GM19099 (cell line): ENCODE measurements around the gene ABHD10.

ENCODE experiments used
- POLR2A ChIP-seq: IDR thresholded peaks from 3 replicates; pipeline ENCODE4 v1.6.1; 2011; ENCODE audit warnings: low read depth; ENCODE audit not compliant: insufficient read length; ENCODE audit errors: extremely low read depth

The ABHD10 gene

DNA sequence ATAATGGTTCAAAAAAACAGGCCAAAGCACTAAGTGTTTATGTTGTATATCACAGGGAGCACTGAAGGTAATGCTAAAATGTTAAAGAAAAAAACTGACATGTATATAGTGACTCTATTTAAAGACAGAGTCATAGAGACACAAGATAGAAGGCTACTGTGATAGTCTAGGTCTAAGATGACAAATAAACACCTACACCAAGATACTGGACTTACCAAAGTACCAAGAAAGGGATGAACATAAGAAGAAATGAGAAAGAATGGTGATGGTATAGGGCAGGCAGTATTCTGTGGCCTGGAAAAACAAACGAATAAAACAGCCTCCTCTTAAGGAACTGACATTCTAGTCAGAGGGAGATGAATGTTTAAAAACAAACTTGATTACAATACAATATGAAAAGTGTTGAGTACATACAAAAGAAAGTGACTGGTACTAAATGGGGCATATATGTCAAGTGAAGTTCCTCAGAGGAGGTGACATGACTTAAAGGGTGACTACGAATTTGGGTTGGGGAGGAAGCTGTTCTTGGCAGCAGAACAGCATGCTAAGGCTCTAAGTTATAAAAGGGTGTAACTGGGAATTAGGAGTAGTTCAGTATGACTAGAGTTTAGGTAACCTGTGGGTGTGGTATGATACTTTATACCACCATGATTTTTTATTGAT is 5.9 kb downstream of the ABHD10 start:
- no peak for TF ChIP-seq POLR2A

DNA sequence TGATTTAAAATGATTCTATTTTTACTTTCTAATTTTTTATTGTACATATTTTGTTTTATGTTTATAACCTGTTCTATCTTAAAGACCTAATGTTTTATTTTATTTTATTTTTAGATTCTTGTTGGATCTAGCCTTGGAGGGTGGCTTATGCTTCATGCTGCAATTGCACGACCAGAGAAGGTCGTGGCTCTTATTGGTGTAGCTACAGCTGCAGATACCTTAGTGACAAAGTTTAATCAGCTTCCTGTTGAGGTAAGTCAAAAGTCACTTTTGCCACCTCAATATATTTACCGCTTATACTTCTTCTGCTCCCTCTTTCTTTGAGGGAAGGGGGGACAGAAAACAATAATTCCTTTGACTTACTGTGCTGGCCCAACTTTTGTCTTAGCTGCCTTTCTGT is 8.0 kb downstream of the ABHD10 start:
- no peak for TF ChIP-seq POLR2A

DNA sequence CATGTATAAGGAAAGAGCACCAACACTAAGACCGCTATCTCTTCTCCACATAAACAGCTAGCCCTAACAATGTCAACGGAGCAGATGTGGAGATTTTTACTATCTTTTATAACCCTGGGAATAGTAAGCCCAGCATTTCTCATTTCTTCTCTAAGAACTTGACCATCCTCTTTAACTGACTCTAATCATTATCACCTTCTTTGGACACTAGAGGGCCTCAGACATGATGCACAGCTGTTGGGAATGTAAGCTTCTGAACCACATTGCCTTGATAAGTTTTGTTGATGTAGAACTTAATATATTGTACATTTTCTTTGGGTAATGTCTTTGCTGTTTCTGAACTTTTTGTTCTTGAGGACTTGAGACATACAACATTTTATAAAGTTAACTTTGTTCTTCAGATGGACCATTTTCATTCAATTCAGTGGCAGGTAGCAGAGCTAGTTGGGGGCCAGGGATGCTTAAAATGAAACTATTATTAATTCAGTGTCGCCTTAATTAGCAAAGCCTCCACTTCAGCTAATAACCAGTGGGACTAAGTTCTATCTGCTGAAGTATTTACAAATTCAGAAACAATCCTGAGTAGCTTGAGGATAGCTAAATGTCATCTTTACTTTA is 10.3 kb downstream of the ABHD10 start:
- TF ChIP-seq POLR2A = no peak

GRCh38 chr3:111993038-111993437 is 14.2 kb downstream of the ABHD10 start:
- no peak for TF ChIP-seq POLR2A

DNA sequence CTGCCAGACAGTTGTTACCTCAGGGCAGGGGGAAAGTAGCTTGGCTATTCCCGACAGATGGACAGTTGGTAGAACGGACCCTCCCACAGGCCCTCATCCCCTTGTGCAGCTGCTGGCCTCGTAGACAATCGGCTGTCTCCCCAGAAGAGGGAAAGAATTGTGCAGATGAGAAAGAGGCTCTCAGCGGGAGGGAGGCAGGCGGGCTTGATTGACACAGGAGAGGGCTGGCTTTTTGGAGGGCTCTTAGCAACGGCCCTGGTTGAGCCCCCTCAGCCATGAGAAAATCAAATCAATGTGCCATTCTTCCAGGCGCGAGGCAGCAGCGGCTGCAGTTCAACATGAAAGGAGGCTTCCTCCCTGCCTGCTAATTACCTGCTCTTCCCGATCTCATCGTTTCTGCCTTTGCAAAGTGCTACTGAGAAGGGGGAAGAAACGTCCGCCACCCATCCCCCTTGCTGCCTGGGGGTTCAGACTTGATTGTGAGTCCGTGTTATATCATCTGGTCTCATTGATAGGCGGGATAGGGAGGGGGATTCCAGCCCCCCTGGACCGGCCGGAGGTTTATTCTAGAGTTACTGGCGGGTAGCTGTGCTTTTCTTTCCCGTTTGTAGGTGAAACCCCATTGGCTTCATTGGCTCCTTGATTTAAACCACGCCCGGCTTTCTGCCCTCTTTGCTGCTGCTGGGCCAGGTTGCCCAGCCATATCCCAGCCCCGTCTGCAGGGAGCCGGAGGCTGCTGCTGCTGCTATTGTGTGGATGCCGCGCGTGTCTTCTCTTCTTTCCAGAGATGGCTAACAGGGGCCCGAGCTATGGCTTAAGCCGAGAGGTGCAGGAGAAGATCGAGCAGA is 20.0 kb downstream of the ABHD10 start, which contains the start of gene TAGLN3:
Gene TAGLN3, plus strand, starts transcription at position 287 of the 848 bp plus-strand sequence. Its CDS starts 501 bp downstream, at position 788.
- TF ChIP-seq POLR2A = no peak

- no peak for TF ChIP-seq POLR2A
These were observed 20.9 kb downstream of the ABHD10 start for GRCh38 chr3:111999484-112000324.

GRCh38 chr3:112000367-112000771 is 21.5 kb downstream of the ABHD10 start:
- TF ChIP-seq POLR2A = no peak

GRCh38 chr3:112000966-112001365 is 22.1 kb downstream of the ABHD10 start:
- no peak for TF ChIP-seq POLR2A

- TF ChIP-seq POLR2A = no peak
These were observed 22.7 kb downstream of the ABHD10 start for GRCh38 chr3:112001526-112001925.

DNA sequence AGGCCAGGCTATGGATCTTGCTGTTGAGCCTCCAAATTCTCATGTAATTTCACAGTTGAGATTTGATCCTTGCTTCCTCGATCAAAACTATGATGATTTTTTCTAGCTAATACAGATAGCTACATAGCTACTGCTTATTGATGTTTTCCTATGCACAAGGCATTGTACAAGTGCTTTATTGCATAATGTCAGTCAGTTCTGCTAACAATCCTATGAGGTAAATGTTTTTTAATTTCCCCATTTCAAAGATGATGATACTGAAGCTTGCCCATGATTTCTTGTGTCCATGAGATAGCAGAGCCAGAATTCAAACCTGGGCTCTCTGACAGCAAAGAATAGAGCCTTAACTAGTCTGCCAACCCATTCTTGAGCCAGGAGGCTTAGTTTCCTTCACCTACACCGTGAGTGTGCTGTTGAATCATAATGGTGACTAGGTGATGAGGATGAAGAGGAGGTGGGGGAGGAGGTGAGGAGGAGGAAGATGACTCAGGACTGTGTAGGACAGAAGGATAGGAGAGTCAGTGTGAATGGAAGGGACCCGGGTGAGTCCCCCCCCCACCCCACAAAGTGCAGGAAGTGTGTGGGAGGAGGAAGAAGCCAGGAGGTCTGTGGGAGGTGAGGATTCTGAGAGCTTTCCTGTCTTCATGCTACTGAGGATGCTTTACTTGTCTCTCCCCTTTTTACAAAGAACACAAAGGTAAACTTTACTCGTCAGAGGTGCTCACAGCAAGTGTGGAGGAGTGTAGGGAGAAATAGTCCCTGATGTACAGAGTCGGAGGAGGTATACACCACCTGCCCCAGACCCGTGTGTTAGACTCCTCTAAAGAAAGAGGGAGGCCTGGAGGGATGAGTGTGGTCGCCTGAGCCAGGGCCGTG is 23.5 kb downstream of the ABHD10 start:
- TF ChIP-seq POLR2A = no peak

DNA sequence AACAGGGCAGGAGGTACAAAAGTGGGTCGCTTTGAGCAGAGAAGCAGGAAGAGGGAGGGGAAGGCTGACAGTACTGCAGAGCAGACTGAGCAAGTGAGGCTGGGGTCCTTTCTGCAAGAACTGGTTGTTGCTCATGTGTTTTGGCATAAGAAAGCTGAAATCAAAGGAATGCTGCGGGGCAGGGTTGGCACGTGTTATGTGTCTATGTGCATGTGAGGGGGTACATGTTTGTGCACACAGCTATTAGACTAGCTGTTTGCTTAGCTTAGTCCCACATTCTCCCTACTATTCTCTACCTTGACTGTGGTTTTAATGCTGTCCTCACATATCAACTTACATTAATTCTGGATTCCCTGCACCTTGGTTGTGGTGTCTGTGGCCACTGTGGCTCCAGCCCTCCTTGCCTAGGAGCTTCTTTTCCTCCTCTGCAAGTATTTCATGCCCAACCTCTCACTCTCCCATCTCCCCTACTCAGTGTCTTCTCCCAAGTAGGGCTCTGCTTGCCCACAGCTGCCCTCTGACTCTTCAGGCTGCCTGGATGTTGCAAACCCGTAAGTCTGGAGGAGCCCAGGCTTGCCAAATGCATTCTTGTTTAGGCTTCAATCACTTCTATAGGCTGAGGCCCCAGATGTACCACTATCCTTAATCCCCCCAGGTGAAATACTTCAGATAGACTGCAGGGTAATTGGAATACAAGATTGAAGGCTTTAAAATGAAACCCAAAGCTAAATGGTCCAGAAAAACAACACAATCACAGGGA is 24.7 kb downstream of the ABHD10 start:
- TF ChIP-seq POLR2A = no peak

GRCh38 chr3:112004187-112004586 is 25.4 kb downstream of the ABHD10 start:
- no peak for TF ChIP-seq POLR2A

DNA sequence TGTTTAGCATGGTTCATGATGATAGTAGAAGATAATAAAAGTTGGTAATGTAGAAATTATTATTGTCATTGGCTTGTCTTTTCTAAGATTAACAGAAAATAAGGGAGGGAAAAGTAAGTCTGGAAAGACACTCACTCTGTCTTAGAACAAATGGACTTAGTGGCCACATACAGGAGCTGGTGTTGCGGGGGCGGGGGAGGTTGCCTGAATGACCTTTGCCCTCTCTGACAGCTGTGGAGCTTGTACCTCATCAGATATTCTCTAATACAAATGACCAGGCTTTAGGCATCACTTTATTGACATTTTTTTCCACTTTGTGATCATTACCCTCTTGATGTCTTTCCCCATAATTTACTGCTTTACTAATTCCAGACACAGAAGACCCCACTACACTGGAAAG is 25.8 kb downstream of the ABHD10 start:
- no peak for TF ChIP-seq POLR2A
